D341Med (cell line): ENCODE measurements around the gene ITIH4.

Source experiments
- DNase-seq: peaks from one replicate; pipeline ENCODE4 v3.0.0; 2012; ENCODE audit warnings: low spot score

The ITIH4 gene

DNA sequence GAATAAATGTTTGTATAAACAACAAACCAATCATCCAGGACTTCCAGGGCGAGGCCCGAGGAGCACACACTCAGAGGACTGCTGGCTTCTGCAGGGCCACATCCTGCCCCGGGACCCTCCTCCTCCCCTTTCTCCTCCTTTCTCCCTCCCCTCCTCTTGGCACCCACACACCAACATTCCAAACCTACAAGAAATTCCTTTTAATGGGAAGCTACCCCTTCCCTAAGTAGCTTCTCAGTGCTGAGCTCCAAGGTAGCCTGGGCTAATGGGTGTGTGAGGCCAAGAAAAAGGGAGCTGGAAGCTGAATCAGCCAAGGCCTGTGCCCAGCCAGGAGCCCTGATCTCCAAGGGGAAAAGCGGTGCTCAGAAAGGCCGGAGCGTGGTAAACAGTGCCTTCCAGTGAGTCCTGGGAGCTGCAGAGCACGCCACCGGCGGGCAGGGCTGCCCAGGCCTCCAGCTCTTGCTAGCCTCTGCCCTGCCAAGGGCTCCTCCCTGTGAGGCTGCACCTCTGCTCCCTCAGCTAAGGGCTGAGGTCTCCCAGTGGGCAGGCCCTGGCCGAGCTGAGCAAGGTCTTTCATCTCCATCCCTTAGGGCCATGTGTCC lies 32.0 kb downstream of the ITIH4 start:
- DNase-seq = no peak

GRCh38 chr3:52796411-52796810 lies 34.1 kb downstream of the ITIH4 start:
- no peak for DNase-seq

DNA sequence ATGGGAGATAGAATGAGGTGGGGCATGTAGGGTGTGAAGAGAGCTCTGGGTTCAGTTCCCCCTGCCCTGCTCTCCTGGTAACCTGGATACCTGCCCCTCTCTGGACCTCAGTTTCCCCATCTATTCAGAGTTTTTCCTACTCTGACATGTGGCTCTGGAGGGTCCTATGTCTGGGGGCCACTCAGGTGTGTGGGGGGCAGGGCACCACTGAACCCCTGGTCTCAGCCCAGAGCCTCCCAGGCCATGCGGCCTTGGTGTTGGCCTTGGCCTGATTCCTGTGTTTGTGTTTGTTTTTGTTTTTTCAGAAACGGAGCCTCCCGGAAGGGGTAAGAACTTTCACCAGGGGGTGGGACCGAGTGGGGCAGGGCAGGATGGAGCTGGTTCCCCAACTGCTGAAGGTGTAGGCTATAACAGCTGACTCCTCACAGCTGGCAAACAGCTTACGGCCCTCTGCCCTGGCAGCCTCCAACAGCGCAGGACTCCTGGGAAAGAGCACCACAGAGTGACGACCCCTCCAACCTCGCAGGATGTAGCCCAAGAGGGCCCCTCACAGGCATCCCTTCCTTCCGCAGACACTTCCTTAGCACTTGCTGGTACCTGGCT lies 35.1 kb downstream of the ITIH4 start:
- no peak for DNase-seq

- no peak for DNase-seq
Observed at GRCh38 chr3:52794612-52795099, 35.8 kb downstream of the ITIH4 start, which contains the start of gene ITIH3. TSS of gene ITIH3 (plus strand) at chr3:52794796. CDS start at chr3:52794804, 8 bp downstream.

DNA sequence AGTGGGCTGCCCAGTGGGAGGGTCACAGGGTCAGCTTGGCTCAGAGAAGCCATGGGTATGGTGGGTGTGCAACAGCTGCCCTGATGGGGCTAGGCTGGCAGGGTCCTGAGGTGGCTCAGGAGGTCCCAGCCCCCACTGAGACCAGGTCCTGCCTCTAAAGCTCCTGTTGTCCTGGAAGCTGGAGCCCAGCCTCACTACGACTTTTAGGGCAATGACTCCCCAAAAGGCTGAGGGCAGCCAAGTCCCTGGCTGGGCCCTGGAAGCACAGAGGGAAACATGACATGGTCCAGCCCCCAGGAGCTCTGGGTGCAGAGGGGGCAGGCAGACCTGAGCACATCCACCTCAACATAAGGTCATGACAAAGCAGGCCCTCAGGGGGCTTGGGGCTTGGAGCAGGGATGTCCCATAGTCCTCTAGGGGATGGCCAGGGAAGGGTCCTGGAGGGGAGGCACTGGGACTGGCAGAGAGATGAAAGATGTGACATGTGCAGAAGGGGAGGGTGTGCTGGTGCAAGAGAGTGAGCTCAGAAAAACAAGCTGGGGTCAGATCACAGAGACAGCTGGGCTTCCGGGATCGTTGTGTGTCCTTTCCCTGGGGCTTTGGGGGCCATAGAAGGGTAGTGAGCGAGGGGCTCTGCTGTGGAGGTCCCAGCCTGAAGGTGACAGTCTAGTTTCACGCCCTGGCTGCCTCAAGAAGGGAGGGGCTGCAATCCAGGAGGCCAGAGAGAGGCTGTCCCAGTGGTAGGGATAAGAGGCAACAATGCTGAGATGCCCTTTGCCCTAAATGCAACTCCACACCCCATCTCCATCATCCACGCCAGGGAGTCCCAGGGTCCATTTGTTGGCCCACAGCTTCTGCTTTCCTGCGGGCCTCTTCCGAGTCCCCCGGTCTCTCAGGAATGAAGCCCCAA lies 36.5 kb downstream of the ITIH4 start:
- no peak for DNase-seq

DNA sequence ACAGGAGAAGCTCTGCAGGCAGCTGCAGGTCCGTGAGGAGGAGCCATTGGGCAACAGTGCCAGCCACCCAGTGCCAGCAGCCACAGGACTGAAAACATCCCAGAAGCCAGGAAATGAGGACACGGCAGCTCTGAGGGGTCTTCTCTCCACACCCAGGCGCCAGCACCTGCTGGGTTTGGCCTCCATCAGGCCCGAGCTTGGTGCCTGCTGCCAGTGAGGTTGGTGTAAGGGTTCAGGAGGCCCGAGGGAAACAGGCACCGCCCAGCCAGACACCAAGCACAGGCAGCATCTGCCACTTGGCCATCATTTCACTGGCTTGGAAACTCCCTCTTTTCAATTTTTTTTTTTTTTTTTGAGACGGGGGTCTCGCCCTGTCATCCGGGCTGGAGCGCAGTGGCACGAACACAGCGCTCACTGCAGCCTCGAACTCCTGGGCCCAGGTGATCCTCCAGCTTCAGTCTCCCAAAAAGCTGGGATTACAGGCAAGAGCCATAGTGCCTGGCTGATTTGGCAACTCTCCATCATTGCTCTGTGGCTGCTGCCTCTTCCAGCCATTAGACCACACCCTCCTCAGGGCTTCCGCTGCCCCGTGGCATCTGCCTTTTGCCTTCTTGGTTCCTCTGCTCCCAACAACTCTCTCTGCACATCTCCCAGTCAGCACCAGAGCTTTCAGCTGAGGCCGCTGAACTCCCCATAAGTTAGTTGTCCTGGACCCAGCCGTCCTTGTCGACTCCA lies 37.3 kb downstream of the ITIH4 start:
- DNase-seq = no peak

DNA sequence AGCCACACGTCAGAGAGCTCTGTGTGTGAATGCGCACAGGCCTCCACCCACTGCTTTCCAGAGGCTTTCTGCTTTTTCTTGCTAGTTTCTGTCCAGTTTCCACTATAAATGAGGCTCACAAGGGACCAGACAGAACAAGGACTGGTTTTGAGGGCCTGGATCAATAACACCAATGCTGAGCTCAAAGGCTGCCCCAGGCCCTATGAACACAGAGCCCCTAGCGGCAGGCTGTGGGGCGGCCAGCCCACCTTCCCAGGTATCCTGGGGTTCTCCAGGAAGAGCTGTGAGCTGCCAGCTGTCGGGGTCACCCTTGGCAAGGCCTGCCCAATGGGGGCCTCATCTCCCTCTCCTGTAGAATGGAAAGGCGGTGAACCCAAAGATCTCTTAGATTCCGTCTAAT lies 38.1 kb downstream of the ITIH4 start:
- no peak for DNase-seq

DNA sequence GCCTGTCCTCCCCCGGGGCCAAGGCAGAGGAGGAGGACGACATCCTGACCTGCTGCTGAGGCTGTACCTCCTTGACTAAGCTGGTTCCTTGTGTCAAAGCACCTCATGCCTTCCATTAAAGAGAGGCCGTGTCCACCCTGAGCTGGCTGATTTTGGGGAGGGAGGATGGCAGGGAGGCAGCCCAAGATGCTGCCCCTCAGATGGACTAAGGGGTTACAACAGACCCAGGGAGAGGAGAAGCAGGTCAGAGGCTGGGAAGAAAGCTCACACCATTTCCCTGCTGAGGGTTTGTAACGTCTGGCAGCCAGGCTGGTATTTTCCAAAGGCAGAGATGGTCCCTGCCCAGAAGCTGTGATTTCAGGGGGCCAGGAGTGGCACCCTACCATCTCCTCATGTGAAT lies 38.5 kb downstream of the ITIH4 start:
- DNase-seq = no peak

DNA sequence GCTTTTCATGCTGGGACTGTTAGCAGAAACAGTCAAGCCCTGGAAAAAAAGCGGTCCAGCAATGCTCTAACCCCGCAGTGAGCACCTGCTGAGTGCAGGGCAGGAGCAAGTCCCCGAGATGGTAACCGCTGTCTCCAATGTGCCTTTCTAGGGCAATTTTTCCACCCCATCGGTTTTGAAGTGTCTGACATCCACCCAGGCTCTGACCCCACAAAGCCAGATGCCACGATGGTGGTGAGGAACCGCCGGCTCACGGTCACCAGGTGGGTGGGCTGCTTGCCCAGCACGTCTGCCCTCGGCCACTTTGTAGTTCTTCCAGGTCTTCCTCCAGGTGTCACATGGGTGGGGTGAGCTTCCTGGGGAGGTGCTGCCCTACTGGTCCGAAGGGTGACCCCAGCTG lies 39.1 kb downstream of the ITIH4 start:
- DNase-seq = no peak

GRCh38 chr3:52790741-52791140 lies 39.7 kb downstream of the ITIH4 start:
- no peak for DNase-seq

GRCh38 chr3:52790337-52790736 lies 40.1 kb downstream of the ITIH4 start:
- DNase-seq = no peak

DNA sequence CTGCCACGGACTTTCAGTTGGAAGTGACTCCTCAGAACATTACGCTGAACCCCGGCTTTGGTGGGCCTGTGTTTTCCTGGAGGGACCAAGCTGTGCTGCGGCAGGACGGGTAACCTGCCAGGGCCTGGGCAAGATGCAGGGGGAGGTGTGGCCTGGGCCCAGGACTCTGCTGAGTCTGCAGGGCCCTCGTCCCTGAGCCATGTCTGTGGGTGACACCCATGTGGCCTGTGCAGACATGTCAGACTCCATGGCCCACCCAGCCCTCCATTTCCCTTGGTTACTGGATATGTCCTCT lies 40.8 kb downstream of the ITIH4 start:
- no peak for DNase-seq

DNA sequence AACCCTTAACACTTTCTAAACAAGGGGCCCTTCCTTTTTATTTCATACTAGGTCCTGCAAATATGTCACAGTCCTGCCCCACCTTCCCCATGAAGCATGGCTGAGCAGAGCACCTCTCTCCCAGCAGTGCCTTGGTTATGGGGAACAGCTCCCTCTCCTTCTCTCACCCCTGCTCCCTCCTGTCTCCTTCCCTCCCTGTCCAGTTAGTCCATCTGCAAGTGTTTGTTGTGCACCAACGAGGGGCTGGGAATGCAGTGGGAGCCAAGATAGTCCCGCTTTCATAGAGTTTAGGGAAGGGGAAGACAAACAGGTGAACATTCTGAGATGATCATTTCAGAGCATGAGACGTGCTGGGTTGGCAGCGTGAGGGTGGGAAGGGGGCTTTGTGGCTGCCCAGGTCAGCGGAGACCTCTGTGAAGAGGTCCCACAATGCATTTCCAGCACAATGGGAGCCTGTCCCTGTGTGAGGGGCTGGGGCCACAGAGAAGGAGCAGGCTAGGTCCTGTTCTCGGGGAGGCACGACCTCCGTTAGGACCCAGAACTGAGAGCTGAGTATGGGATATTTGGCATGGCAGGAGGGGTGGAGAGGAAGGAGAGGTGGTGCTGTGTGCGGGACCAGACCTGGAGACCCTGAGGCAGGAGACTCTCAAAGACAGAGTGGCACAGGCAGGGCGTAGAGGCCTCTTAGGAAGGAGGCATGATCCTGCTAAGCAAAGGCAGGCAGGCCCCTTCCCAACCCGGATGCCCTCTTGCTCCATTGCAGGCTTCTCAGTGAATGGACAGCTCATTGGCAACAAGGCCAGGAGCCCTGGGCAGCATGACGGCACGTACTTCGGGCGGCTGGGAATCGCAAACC lies 41.4 kb downstream of the ITIH4 start:
- no peak for DNase-seq

GRCh38 chr3:52787672-52788625 lies 42.5 kb downstream of the ITIH4 start:
- no peak for DNase-seq

DNA sequence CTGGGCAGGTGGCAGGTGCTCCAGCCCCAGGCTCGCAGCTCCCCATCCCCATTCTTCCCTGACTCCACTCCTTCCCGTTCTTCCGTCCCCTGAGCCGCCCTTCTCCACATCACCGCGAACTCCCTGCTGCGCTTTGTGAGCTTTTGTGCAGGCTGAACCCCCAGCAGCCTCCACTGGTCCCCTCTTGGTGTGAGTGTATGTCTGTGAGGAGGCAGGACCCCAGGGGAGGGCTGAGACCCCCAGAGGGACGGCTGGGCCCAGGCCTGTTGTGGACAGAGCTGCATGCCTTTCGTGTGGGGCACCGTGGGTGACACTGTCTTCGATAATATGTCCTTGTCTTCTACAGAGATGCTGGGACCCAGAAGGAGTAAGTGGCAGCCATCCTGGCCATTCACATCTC lies 43.2 kb downstream of the ITIH4 start:
- DNase-seq = no peak

- no peak for DNase-seq
Observed at GRCh38 chr3:52786330-52787215, 43.9 kb downstream of the ITIH4 start.

DNA sequence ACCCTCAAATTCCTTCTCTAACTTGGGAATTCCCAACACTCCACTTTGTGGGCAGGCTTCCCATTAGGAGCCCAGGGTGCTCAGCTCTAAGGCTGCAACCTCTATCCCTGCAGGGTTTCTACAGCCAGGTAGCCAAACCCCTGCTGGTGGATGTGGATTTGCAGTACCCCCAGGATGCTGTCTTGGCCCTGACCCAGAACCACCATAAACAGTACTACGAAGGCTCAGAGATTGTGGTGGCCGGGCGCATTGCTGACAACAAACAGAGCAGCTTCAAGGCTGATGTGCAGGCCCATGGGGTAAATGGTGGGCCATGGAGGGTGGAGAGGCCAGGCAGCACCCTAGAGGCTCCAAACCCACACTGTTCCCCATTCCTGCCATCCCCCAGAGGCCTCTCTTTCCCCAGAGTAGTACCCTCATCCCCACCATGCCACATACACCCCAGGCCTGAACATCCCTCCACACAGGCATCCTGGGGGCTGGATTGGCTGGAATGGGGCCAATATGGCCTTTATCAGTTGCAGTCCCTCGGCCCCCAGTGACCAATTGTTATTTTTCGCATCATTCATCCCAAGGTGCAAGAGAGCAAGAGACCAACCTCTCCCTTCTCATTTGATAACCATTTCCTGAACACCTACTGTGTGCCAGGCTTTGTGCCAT lies 45.4 kb downstream of the ITIH4 start:
- no peak for DNase-seq

GRCh38 chr3:52784021-52784621 lies 46.4 kb downstream of the ITIH4 start:
- DNase-seq = no peak
